CD4-positive, alpha-beta memory T cell (primary cell): ENCODE results near the gene LRRD1. TPM values are rescaled to one million over a fixed set of nuclear protein-coding genes. Genes with fewer than 3 reads are reported as not detected.

Experiments
- CTCF ChIA-PET: fragments of 350-600 bp; sonication (Branson Sonifier 250); formaldehyde crosslinking; loops from one replicate; lab custom pipeline; 2021; ENCODE audit warnings: inconsistent platforms; ENCODE audit not compliant: partially characterized antibody; lab: Charles Lee
- POLR2A ChIA-PET: fragments of 350-600 bp; sonication (Branson Sonifier 250); formaldehyde crosslinking; loops from one replicate; lab custom pipeline; 2021; ENCODE audit not compliant: partially characterized antibody; lab: Charles Lee
- DNase-seq, 5 donors: peaks; one replicate each; pipeline versions ENCODE4 v3.0.0 to v3.0.0-alpha.2; 2020 to 2022; ENCODE audit warnings: mixed read lengths in 1 of 5
- H3K27ac ChIP-seq: one replicate; pipeline ENCODE4 v1.7.0; 2013; ENCODE audit warnings: low read depth, low read length
- H3K27me3 ChIP-seq: 2 replicates; pipeline ENCODE4 v1.7.0; 2013; ENCODE audit warnings: mild to moderate bottlenecking, low read length, moderate library complexity; ENCODE audit not compliant: insufficient read depth
- H3K36me3 ChIP-seq: 2 replicates; pipeline ENCODE4 v1.7.0; 2013; ENCODE audit warnings: mild to moderate bottlenecking, low read length, moderate library complexity; ENCODE audit not compliant: insufficient read depth
- H3K4me1 ChIP-seq: 2 replicates; pipeline ENCODE4 v1.7.0; 2013; ENCODE audit warnings: mild to moderate bottlenecking, low read length, moderate library complexity; ENCODE audit not compliant: insufficient read depth
- H3K4me3 ChIP-seq, 2 donors: one replicate each; pipeline ENCODE4 v1.7.0; 2013; ENCODE audit warnings: low read length in 2 of 2, mild to moderate bottlenecking in 1 of 2
- H3K9me3 ChIP-seq, 2 donors: one replicate each; pipeline ENCODE4 v1.7.0; 2013; ENCODE audit warnings: low read length in 2 of 2, control low read depth in 1 of 2; ENCODE audit not compliant: control insufficient read depth in 1 of 2
- H3K27ac Mint-ChIP-seq, 7 donors: one replicate each; pipeline ENCODE4 v1.8.0; 2020 to 2021; ENCODE audit warnings: mixed read lengths in 7 of 7, mild to moderate bottlenecking in 6 of 7, inconsistent platforms in 3 of 7, moderate library complexity in 3 of 7
- H3K27me3 Mint-ChIP-seq, 2 donors: one replicate each; pipeline ENCODE4 v1.8.0; 2020 to 2021; ENCODE audit warnings: mixed read lengths in 2 of 2
- H3K36me3 Mint-ChIP-seq, 2 donors: one replicate each; pipeline ENCODE4 v1.8.0; 2020 to 2021; ENCODE audit warnings: mixed read lengths in 2 of 2, inconsistent platforms in 1 of 2, mild to moderate bottlenecking in 1 of 2
- H3K4me1 Mint-ChIP-seq, 4 donors: one replicate each; pipeline ENCODE4 v1.8.0; 2020 to 2021; ENCODE audit warnings: mixed read lengths in 4 of 4, mild to moderate bottlenecking in 1 of 4
- H3K4me3 Mint-ChIP-seq, 8 donors: one replicate each; pipeline ENCODE4 v1.8.0; 2020 to 2021; ENCODE audit warnings: mixed read lengths in 8 of 8, mild to moderate bottlenecking in 7 of 8, moderate library complexity in 6 of 8, inconsistent platforms in 3 of 8
- H3K9me3 Mint-ChIP-seq, 8 donors: one replicate each; pipeline ENCODE4 v1.8.0; 2020 to 2021; ENCODE audit warnings: mixed read lengths in 8 of 8, mild to moderate bottlenecking in 5 of 8, inconsistent platforms in 3 of 8, moderate library complexity in 1 of 8
- intact Hi-C: fragments of 100-400 bp; cut with micrococcal nuclease; formaldehyde crosslinking; loops from one replicate; pipeline ENCODE4 v1.15.1; 2023
- polyA plus RNA-seq, 2 donors: library from polyadenylated mRNA; unstranded; fragments of 300-500 nt; fragmentation: Illumina TruSeq; gene quantifications; one replicate each; pipeline ENCODE4 v1.2.3, GENCODE V29; 2021
- total RNA-seq, 2 experiments: library from RNA; stranded (reverse); gene quantifications; one replicate each; pipeline ENCODE4 v1.2.3, GENCODE V29; 2021

Gene LRRD1
- not detected for total RNA-seq
- polyA plus RNA-seq, result not detected

DNA sequence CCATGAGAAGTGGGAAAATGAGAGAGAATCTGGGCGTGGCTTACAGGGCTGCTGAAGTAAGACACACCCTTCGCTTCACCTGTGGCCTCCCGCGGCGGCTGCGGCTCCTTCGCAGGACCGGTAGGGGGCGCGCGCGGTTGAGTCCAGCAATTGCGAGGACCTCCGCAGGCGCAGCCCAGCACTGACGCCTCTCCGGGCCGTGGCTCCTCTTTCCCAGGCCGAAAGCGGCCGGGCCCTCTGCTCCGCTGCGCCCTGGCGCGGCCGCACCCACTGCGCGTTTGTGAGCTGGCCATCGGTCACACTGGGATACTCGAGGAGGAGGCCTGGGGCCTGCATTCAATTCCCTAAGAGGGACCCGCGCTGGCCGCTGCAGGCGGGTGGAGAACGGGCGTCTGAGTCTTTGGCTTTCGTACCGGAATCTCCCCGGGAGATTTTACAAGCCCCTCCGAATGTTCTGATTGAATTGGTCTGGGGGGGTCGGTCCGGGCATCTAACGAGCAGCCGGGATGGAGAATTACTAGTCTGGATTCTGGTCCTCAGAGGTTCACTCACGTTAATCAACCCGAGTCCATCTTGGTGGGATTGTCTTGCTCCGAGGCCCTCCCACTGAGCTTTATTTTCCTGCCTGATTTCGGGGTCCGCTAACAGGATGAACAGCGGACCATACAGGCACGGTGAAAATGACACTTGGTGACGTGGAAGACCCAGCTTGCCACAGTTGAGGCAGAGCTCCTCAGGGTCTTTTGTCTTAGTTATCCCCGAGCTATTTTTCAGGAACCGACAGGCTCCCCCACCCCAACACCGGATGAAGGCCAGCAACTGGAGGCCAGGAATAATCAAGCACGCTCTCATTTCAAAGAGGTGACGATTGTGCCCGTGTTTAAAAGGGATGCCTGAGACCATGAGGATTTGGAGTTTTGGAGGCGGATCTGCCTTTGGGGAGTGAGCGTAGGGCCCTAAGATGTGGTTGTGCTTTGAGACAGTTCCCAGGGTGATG, at the start of gene LRRD1:
Gene LRRD1 (minus strand): TSS at position 215 of the 997 bp plus-strand sequence. CDS start 13,940 bp downstream, outside the sequence.
- H3K9me3 ChIP-seq, result no peaks in the 10 kb centered on the region
- ChIA-PET CTCF (interaction anchor here (0.7 to 2.5 kb wide), 17 partner anchors 11 to 268 kb away, joined by 3 to 15 read pairs (median 4); partner anchors contain the start of genes ANKIB1, GATAD1 and KRIT1), POLR2A (interaction anchor here (0.7 to 1.0 kb wide), 4 partner anchors 45 to 268 kb away, joined by 3 to 5 read pairs (median 4); partner anchors contain the start of genes ANKIB1, CYP51A1, GATAD1 and KRIT1)
- no peaks in the 10 kb centered on the region for H3K27me3 ChIP-seq
- H3K36me3 ChIP-seq, result no peaks in the 10 kb centered on the region
- peak; percentile 85 to 89 (median 88) for DNase-seq
- Mint-ChIP-seq H3K9me3 (peaks cover 0 to 11% (median 3%) of the 10 kb centered on the region in 8 donors), H3K27me3 (no peaks in the 10 kb centered on the region), H3K4me3 (peak within 1 kb of the TSS; percentile 77 to 85 (median 80)), H3K27ac (peak within 1 kb of the TSS in 4 of 7 donors; percentile 13 to 59 (median 40)), H3K4me1 (peaks cover 2 to 8% (median 3%) of the 10 kb centered on the region in 4 donors), H3K36me3 (no peaks in the 10 kb centered on the region)
- peak within 1 kb of the TSS; percentile 2 for H3K27ac ChIP-seq
- intact Hi-C loops, result loop anchor here (1.0 kb wide), 3 partner anchors 45 to 299 kb away; partner anchors contain the start of genes CYP51A1, GATAD1 and MTERF1
- H3K4me1 ChIP-seq, result no peaks in the 10 kb centered on the region
- peak within 1 kb of the TSS in 1 of 2 donors; percentile 36 for H3K4me3 ChIP-seq

DNA sequence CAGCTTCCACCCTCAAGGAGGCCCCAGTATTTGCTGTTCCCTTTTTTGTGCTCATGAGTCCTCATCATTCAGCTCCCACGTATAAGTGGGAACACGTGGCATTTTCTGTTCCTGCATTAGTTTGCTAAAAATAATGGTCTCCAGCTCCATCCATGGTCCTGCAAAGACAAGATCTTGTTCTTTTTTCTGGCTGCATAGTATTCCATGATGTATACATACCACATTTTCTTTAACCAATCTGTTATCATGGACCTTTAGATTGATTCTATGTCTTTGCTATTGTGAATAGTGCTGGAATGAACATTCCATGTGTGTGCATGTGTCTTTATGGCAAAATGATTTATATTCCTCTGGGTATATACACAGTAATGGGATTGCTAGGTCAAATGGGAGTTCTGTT, 49.8 kb upstream of the LRRD1 start:
- CTCF ChIA-PET, result interaction anchor here (1.7 kb wide), 1 partner anchor 49 kb away, joined by 3 read pairs; the partner anchor contains the start of gene LRRD1
- Mint-ChIP-seq H3K36me3 (peaks cover 55 to 66% of the 10 kb centered on the region in 2 donors), H3K9me3 (peaks cover 0 to 4% (median 0%) of the 10 kb centered on the region in 8 donors), H3K4me3 (no peak overlapping the region), H3K27ac (peak overlapping the region in 1 of 7 donors; percentile 61), H3K27me3 (no peaks in the 10 kb centered on the region), H3K4me1 (no peaks in the 10 kb centered on the region)
- H3K36me3 ChIP-seq, result peaks cover 23% of the 10 kb centered on the region
- no peaks in the 10 kb centered on the region for H3K27me3 ChIP-seq
- intact Hi-C loops, result no loop called here
- POLR2A ChIA-PET, result no interaction called here
- no peak overlapping the region for H3K27ac ChIP-seq
- no peaks in the 10 kb centered on the region for H3K9me3 ChIP-seq
- no peaks in the 10 kb centered on the region for H3K4me1 ChIP-seq
- H3K4me3 ChIP-seq, result no peak overlapping the region
- no peak for DNase-seq

DNA sequence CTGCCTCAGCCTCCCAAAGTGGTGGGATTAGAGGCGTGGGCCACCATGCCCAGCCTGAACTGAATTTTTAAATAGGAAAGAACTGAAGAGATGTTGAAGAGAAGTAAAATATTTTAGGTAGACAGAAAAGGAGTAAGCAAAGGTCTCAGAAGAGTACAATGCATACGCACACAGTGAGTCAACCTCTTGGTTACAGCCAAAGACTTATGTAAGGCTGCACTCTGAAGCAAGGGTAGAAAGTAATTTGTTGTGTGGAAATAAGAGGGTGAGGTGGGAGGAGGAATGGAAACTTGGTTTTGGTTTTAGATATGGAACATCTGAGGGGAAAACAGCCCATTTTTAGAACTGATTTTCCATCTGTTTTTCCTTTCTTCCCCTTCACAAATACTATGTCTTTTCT, 49.2 kb upstream of the LRRD1 start:
- H3K36me3 ChIP-seq, result peaks cover 23% of the 10 kb centered on the region

DNA sequence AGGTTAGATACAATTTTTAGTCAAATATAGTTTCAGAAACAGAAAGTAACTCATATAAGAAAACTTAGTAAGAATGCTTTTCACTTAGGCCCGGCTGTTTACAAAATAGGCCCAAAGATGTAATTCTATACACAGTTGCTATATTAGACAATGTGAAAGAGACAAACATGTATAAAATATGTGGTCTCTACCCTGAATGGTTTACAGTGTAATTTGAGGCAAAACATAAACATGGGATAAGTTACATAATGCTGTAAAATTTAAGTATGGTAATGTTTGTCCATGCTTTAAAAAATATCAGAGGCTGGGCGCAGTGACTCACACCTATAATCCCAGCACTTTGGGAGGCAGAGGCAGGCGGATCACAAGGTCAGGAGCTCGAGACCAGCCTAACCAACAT, 48.0 kb upstream of the LRRD1 start:
- CTCF ChIA-PET, result interaction anchor here (1.0 kb wide), 1 partner anchor 33 kb away, joined by 3 read pairs; no protein-coding TSS in a partner anchor
- Mint-ChIP-seq H3K36me3 (peaks cover 49 to 60% of the 10 kb centered on the region in 2 donors), H3K9me3 (peaks cover 0 to 4% (median 0%) of the 10 kb centered on the region in 8 donors), H3K27me3 (no peaks in the 10 kb centered on the region), H3K27ac (peak overlapping the region in 3 of 7 donors; percentile 18 to 53 (median 50)), H3K4me3 (no peak overlapping the region), H3K4me1 (no peaks in the 10 kb centered on the region)
- intact Hi-C loops, result no loop called here
- H3K9me3 ChIP-seq, result no peaks in the 10 kb centered on the region
- no peaks in the 10 kb centered on the region for H3K4me1 ChIP-seq
- H3K4me3 ChIP-seq, result no peak overlapping the region
- POLR2A ChIA-PET, result no interaction called here
- peaks cover 23% of the 10 kb centered on the region for H3K36me3 ChIP-seq
- no peak overlapping the region for H3K27ac ChIP-seq
- DNase-seq, result no peak
- H3K27me3 ChIP-seq, result no peaks in the 10 kb centered on the region

More for the DNA sequence above, 49.2 kb upstream of the LRRD1 start:
- Mint-ChIP-seq H3K4me1 (no peaks in the 10 kb centered on the region), H3K9me3 (peaks cover 0 to 4% (median 0%) of the 10 kb centered on the region in 8 donors), H3K27me3 (no peaks in the 10 kb centered on the region), H3K27ac (peak overlapping the region in 3 of 7 donors; percentile 27 to 66 (median 62)), H3K4me3 (no peak overlapping the region), H3K36me3 (peaks cover 52 to 65% of the 10 kb centered on the region in 2 donors)
- Histone ChIP-seq H3K27me3 (no peaks in the 10 kb centered on the region), H3K9me3 (no peaks in the 10 kb centered on the region), H3K27ac (no peak overlapping the region), H3K4me3 (no peak overlapping the region), H3K4me1 (no peaks in the 10 kb centered on the region)
- POLR2A ChIA-PET, result no interaction called here
- CTCF ChIA-PET, result interaction anchor here (1.0 kb wide), 1 partner anchor 32 kb away, joined by 3 read pairs; no protein-coding TSS in a partner anchor
- DNase-seq, result no peak
- intact Hi-C loops, result no loop called here

DNA sequence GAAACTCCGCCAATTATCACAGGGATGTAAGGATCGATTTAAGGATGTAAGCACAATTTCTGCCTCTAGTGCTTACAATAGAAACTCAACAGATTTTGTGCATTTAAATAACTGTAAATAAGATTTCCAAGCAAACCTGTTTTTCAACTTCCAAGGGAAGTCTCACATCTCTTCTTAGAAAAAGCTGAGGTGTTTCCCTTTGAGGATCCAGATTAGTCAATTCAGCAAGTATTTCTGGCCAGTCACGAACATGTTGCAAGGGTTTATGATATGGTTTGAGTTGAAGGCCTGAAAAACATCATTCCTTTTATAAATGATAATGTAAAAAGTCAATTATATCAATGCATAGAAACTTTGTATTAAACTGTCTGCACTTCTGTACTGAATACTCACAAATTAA, 42.8 kb upstream of the LRRD1 start:
- no peak overlapping the region for H3K27ac ChIP-seq
- Mint-ChIP-seq H3K9me3 (no peaks in the 10 kb centered on the region), H3K4me3 (no peak overlapping the region), H3K27me3 (no peaks in the 10 kb centered on the region), H3K27ac (no peak overlapping the region), H3K4me1 (no peaks in the 10 kb centered on the region), H3K36me3 (peaks cover 49 to 70% of the 10 kb centered on the region in 2 donors)
- POLR2A ChIA-PET, result no interaction called here
- peaks cover 44% of the 10 kb centered on the region for H3K36me3 ChIP-seq
- H3K9me3 ChIP-seq, result no peaks in the 10 kb centered on the region
- intact Hi-C loops, result no loop called here
- no peaks in the 10 kb centered on the region for H3K27me3 ChIP-seq
- no peaks in the 10 kb centered on the region for H3K4me1 ChIP-seq
- CTCF ChIA-PET, result no interaction called here
- DNase-seq, result no peak
- no peak overlapping the region for H3K4me3 ChIP-seq

DNA sequence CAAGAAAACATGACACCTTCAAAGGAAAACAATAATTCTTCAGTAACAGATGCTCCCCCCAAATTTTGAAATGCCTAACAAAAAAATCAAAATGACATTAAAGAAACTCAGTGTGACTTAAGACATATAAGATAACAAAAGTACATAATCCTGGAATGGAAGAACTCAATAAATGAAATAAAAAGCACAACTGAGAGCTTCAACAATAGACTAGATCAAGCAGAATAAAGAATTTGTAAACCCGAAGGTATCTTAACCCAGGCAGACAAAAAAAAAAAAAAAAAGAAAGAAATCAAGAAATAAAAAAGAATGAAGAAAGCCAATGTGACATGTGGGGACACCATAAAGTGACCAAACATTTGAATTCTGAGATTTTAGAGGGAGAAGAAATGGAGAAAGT, 27.7 kb upstream of the LRRD1 start:
- peaks cover 81 to 86% of the 10 kb centered on the region in 2 donors for H3K36me3 Mint-ChIP-seq
- intact Hi-C loops, result no loop called here
- Histone ChIP-seq H3K4me1 (no peaks in the 10 kb centered on the region), H3K27ac (no peak overlapping the region), H3K9me3 (no peaks in the 10 kb centered on the region), H3K36me3 (peaks cover 39% of the 10 kb centered on the region), H3K27me3 (no peaks in the 10 kb centered on the region), H3K4me3 (no peak overlapping the region)
- no peak overlapping the region for H3K27ac Mint-ChIP-seq
- peak overlapping the region in 1 of 8 donors; percentile 24 for H3K4me3 Mint-ChIP-seq
- ChIA-PET CTCF (no interaction called here), POLR2A (no interaction called here)
- peaks cover 0 to 27% (median 16%) of the 10 kb centered on the region in 8 donors for H3K9me3 Mint-ChIP-seq
- no peak for DNase-seq
- H3K27me3 Mint-ChIP-seq, result no peaks in the 10 kb centered on the region
- H3K4me1 Mint-ChIP-seq, result peaks cover 13 to 21% (median 18%) of the 10 kb centered on the region in 4 donors

DNA sequence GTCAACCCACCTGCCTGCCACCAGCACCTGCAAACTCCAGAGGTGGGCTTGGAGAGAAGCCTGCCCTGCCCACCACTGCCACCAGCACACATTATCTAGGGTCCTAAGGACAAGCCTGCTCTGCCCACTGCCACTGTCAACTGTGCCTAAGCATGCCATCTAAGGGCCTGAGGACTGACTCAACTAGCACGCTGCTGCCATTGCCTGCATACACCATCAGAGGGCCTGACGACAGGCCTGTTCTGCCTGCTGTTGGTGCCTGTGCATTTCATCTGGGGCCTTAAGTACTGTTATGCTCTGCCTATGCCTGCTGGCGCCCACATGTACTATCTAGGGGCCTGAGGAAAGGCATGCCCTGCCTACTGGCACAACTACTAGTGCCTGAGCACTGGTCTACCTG, 27.0 kb upstream of the LRRD1 start:
- intact Hi-C loops, result no loop called here
- Histone ChIP-seq H3K4me1 (no peaks in the 10 kb centered on the region), H3K4me3 (no peak overlapping the region), H3K36me3 (peaks cover 38% of the 10 kb centered on the region), H3K9me3 (no peaks in the 10 kb centered on the region), H3K27me3 (no peaks in the 10 kb centered on the region), H3K27ac (no peak overlapping the region)
- CTCF ChIA-PET, result interaction anchor here (2.1 kb wide), 1 partner anchor 27 kb away, joined by 6 read pairs; the partner anchor contains the start of gene LRRD1
- POLR2A ChIA-PET, result no interaction called here
- peaks cover 13 to 21% (median 18%) of the 10 kb centered on the region in 4 donors for H3K4me1 Mint-ChIP-seq
- DNase-seq, result no peak
- no peak overlapping the region for H3K4me3 Mint-ChIP-seq
- no peak overlapping the region for H3K27ac Mint-ChIP-seq
- H3K27me3 Mint-ChIP-seq, result no peaks in the 10 kb centered on the region
- H3K36me3 Mint-ChIP-seq, result peaks cover 79 to 84% of the 10 kb centered on the region in 2 donors
- peaks cover 0 to 25% (median 16%) of the 10 kb centered on the region in 8 donors for H3K9me3 Mint-ChIP-seq
